ENCODE results near the gene AJAP1. TPM values are rescaled to one million over a fixed set of nuclear protein-coding genes. Genes with fewer than 3 reads are reported as not detected.

AJAP1 gene
- total and polyA plus RNA-seq, 10 of the 15 experiments (the other 5 are each of a cell fraction or from before 2014, with no cell fraction given) = not detected

GRCh38 chr1:4708840-4709507 lies 54.6 kb downstream of the AJAP1 start (continued):
- TF ChIP-seq NKRF (conservative IDR thresholded peaks at IDR 0.05) = no peak
- no peak for TF ChIP-seq KDM1A (IDR thresholded peaks at IDR 0.05; ENCODE audit: borderline replicate concordance)
- no peak for TF ChIP-seq RELB (IDR thresholded peaks at IDR 0.05; ENCODE audit: low read depth)
- no peak for TF ChIP-seq SREBF2 (IDR thresholded peaks at IDR 0.05; ENCODE audit: low read length)
- TF ChIP-seq ASH2L (IDR thresholded peaks at IDR 0.05; ENCODE audit: borderline replicate concordance, low read depth) = no peak
- no peak for TF ChIP-seq ZNF207 (IDR thresholded peaks at IDR 0.05; ENCODE audit: borderline replicate concordance)
- no peak for TF ChIP-seq IKZF1 (conservative IDR thresholded peaks at IDR 0.05)
- no peak for TF ChIP-seq CHD4 (IDR thresholded peaks at IDR 0.05)

GRCh38 chr1:4709641-4710040 lies 55.2 kb downstream of the AJAP1 start:
- Histone ChIP-seq H4K20me1 (ENCODE audit: control insufficient read depth, insufficient read depth) (no peaks in the 10 kb centered on the region), H3K4me1 (ENCODE audit: control insufficient read depth, insufficient read depth, low read length) (no peaks in the 10 kb centered on the region), H2AFZ (ENCODE audit: control insufficient read depth, low read depth, low read length) (no peak overlapping the region), H3K79me2 (ENCODE audit: control insufficient read depth, insufficient read depth, low read length) (no peaks in the 10 kb centered on the region), H3K4me3 (no peak overlapping the region), H3K4me2 (ENCODE audit: control insufficient read depth, insufficient read depth) (no peak overlapping the region), H3K9me3 (replicated peaks; ENCODE audit: control insufficient read depth, insufficient read depth, low read length) (no peaks in the 10 kb centered on the region; the same call in 2 of the 3 replicates), H3K27ac (ENCODE audit: control insufficient read depth, insufficient read depth) (no peak overlapping the region), H3K27me3 (replicated peaks in 1 of 2; ENCODE audit: control insufficient read depth in 2 of 2, insufficient read depth in 2 of 2, low read length in 1 of 2) (no peaks in the 10 kb centered on the region; a peak in 1 of 4 replicates), H3K9ac (ENCODE audit: control insufficient read depth, insufficient read depth, low read length) (no peak overlapping the region), H3K36me3 (ENCODE audit: control insufficient read depth in 2 of 2, insufficient read depth in 2 of 2, low read length in 1 of 2) (no peaks in the 10 kb centered on the region)
- in situ Hi-C loops (cut with MboI) (no loop called here), intact Hi-C loops (cut with micrococcal nuclease; ENCODE audit: unreplicated experiment) (no loop called here)
- CTCF ChIA-PET = no interaction called here
- BruUV-seq (replicated peaks) = no TSS peak
- POLR2A ChIA-PET = no interaction called here
- ATAC-seq (no peak), DNase-seq (ENCODE audit: low read depth, low spot score) (no peak), FAIRE-seq (no peak)
- SMC1A ChIA-PET (ENCODE audit: uncharacterized antibody, unreplicated experiment) = no interaction called here
- RAD21 ChIA-PET (ENCODE audit: unreplicated experiment) = no interaction called here
- 29% methylated on average over 5 of the region's 5 CpGs for WGBS (ENCODE audit: insufficient coverage, insufficient replicate concordance, low lambda C conversion rate, missing lambda C conversion rate)
- TF ChIP-seq HSF1 (IDR thresholded peaks at IDR 0.05; ENCODE audit: low read depth, low read length) = no peak
- no peak for TF ChIP-seq ZNF622 (IDR thresholded peaks at IDR 0.05)
- TF ChIP-seq SKIL (IDR thresholded peaks at IDR 0.05; ENCODE audit: low read depth, poor library complexity, severe bottlenecking) = no peak
- TF ChIP-seq KAT2A (conservative IDR thresholded peaks at IDR 0.05; ENCODE audit: control insufficient read depth, low read depth, low read length) = no peak
- TF ChIP-seq TCF3 (IDR thresholded peaks at IDR 0.05; ENCODE audit: borderline replicate concordance, insufficient read depth, low read depth, low read length) = no peak
- no peak for TF ChIP-seq WRNIP1 (IDR thresholded peaks at IDR 0.05; ENCODE audit: borderline replicate concordance, low read depth, low read length)
- TF ChIP-seq ZNF24 (IDR thresholded peaks at IDR 0.05) = no peak
